Activated gamma-delta T cell treated with anti-CD3 and anti-CD28 coated beads, Interleukin-2, amount 50 U/mL, for 16 hours (primary cell): ENCODE data around the gene RAB44.

Experiments
- DNase-seq: peaks from one replicate; pipeline ENCODE4 v3.0.0-alpha.2; 2020; ENCODE audit warnings: low read depth

The RAB44 gene

GRCh38 chr6:36753671-36754405 is 56.2 kb downstream of the RAB44 start:
- DNase-seq: no peak

- DNase-seq: no peak
Measured at GRCh38 chr6:36754582-36755434, 57.2 kb downstream of the RAB44 start.

GRCh38 chr6:36755435-36756348 is 58.1 kb downstream of the RAB44 start:
- peak; percentile 60 for DNase-seq

GRCh38 chr6:36756786-36757185 is 59.2 kb downstream of the RAB44 start:
- DNase-seq: no peak

- DNase-seq: no peak
Measured at GRCh38 chr6:36757206-36757605, 59.6 kb downstream of the RAB44 start.

GRCh38 chr6:36757943-36758508 is 60.4 kb downstream of the RAB44 start:
- DNase-seq: no peak

GRCh38 chr6:36758516-36759147 is 61.0 kb downstream of the RAB44 start:
- DNase-seq: no peak

GRCh38 chr6:36759148-36759759 is 61.6 kb downstream of the RAB44 start:
- DNase-seq: peak; percentile 67

GRCh38 chr6:36760685-36761435 is 63.2 kb downstream of the RAB44 start:
- no peak for DNase-seq

GRCh38 chr6:36762123-36762522 is 64.5 kb downstream of the RAB44 start:
- DNase-seq: no peak

GRCh38 chr6:36765190-36765589 is 67.6 kb downstream of the RAB44 start:
- no peak for DNase-seq

- peak; percentile 59 for DNase-seq
Measured at GRCh38 chr6:36765594-36766398, 68.2 kb downstream of the RAB44 start.

- DNase-seq: no peak
Measured at GRCh38 chr6:36766399-36766945, 68.8 kb downstream of the RAB44 start.

- no peak for DNase-seq
Measured at GRCh38 chr6:36769183-36769675, 71.6 kb downstream of the RAB44 start.

GRCh38 chr6:36769676-36770499 is 72.3 kb downstream of the RAB44 start:
- DNase-seq: no peak

- DNase-seq: no peak
Measured at GRCh38 chr6:36771145-36771544, 73.5 kb downstream of the RAB44 start.

GRCh38 chr6:36772397-36772796 is 74.8 kb downstream of the RAB44 start:
- DNase-seq: no peak

GRCh38 chr6:36774331-36774730 is 76.7 kb downstream of the RAB44 start:
- no peak for DNase-seq
